Myocyte (in vitro differentiated cells): ENCODE results near the gene RCOR1. TPM values are rescaled to one million over a fixed set of nuclear protein-coding genes. Genes with fewer than 3 reads are reported as not detected.
"Not testable (repeated sequence)": the region's sequence is repeated elsewhere in the genome, so short reads cannot be mapped to it uniquely, and the experiment has no call there.

ENCODE experiments used
- DNase-seq: peaks from one replicate; pipeline ENCODE4 v3.0.0-alpha.2; 2012; ENCODE audit warnings: low read depth
- polyA plus RNA-seq: library from polyadenylated mRNA; unstranded; fragments of >200 nt; gene quantifications from one replicate; pipeline ENCODE4 v1.2.1, GENCODE V29; 2012; ENCODE audit warnings: missing spikeins
- total RNA-seq: library from RNA; depleted of rRNA; stranded (reverse); fragments of >200 nt; gene quantifications from 2 replicates; pipeline ENCODE4 v1.2.3, GENCODE V29; 2014

Gene RCOR1
- total RNA-seq: 17.1 and 17.7 TPM in 2 replicates
- 8.4 TPM for polyA plus RNA-seq

GRCh38 chr14:102591944-102592762 lies at the start of gene RCOR1:
Gene RCOR1, plus strand, starts transcription at chr14:102592649. Its CDS starts 238 bp downstream, at chr14:102592887.
- DNase-seq: peak; percentile 97

GRCh38 chr14:102544046-102544746 lies 48.3 kb upstream of the RCOR1 start:
- DNase-seq: no peak

- no peak for DNase-seq
These were observed 47.5 kb upstream of the RCOR1 start for GRCh38 chr14:102544747-102545460.

GRCh38 chr14:102545461-102546265 lies 46.8 kb upstream of the RCOR1 start:
- peak; percentile 25 for DNase-seq

- DNase-seq: no peak
These were observed 43.7 kb upstream of the RCOR1 start for GRCh38 chr14:102548616-102549240.

GRCh38 chr14:102550927-102551401 lies 41.5 kb upstream of the RCOR1 start:
- not testable (repeated sequence) for DNase-seq

- no peak for DNase-seq
These were observed 40.3 kb upstream of the RCOR1 start for GRCh38 chr14:102551995-102552705.

GRCh38 chr14:102554821-102555819 lies 37.3 kb upstream of the RCOR1 start:
- peak; percentile 28 for DNase-seq

GRCh38 chr14:102556098-102556677 lies 36.3 kb upstream of the RCOR1 start:
- DNase-seq: no peak

GRCh38 chr14:102557434-102558226 lies 34.8 kb upstream of the RCOR1 start:
- no peak for DNase-seq

- DNase-seq: no peak
These were observed 33.9 kb upstream of the RCOR1 start for GRCh38 chr14:102558556-102558955.

GRCh38 chr14:102560458-102561261 lies 31.8 kb upstream of the RCOR1 start:
- DNase-seq: peak; percentile 76

GRCh38 chr14:102565331-102565887 lies 27.0 kb upstream of the RCOR1 start:
- DNase-seq: no peak

- DNase-seq: no peak
These were observed 26.5 kb upstream of the RCOR1 start for GRCh38 chr14:102565959-102566358.

- no peak for DNase-seq
These were observed 24.3 kb upstream of the RCOR1 start for GRCh38 chr14:102568115-102568614.
